ENCODE results near the gene PRSS23. TPM values are rescaled to one million over a fixed set of nuclear protein-coding genes. Genes with fewer than 3 reads are reported as not detected.

The PRSS23 gene
- total RNA-seq, 4 donors from 2014 or later, result 33.4 to 68.8 (median 46.4) TPM

- Histone ChIP-seq H3K4me3 (no peak overlapping the region), H3K27me3 (no peaks in the 10 kb centered on the region), H3K27ac (replicated peaks in 1 of 4) (no peak overlapping the region), H3K36me3 (no peaks in the 10 kb centered on the region), H3K9me3 (no peaks in the 10 kb centered on the region), H3K4me1 (no peaks in the 10 kb centered on the region)
- intact Hi-C loops (cut with DNase I), result no loop called here
- DNase-seq (ENCODE audit: extremely low spot score), result no peak
- no peak for TF ChIP-seq CTCF (IDR thresholded peaks at IDR 0.05)
- TF ChIP-seq POLR2A (IDR thresholded peaks at IDR 0.05; ENCODE audit: low read depth), result no peak
- TF ChIP-seq POLR2AphosphoS5 (IDR thresholded peaks at IDR 0.05), result no peak
- TF ChIP-seq EP300 (IDR thresholded peaks at IDR 0.05), result no peak
- 95% methylated on average over 4 of the region's 4 CpGs for WGBS
These were observed 17.6 kb upstream of the PRSS23 start for GRCh38 chr11:86782742-86783141.

- no peaks in the 10 kb centered on the region for H3K9me3 ChIP-seq
- intact Hi-C loops (cut with DNase I), result no loop called here
These were observed 16.7 kb upstream of the PRSS23 start for GRCh38 chr11:86783661-86784060.

GRCh38 chr11:86784241-86784681, 16.1 kb upstream of the PRSS23 start:
- TF ChIP-seq POLR2AphosphoS5 (IDR thresholded peaks at IDR 0.05), result no peak
- no peak for TF ChIP-seq CTCF (IDR thresholded peaks at IDR 0.05)
- TF ChIP-seq POLR2A (IDR thresholded peaks at IDR 0.05; ENCODE audit: low read depth), result no peak
- no peak for TF ChIP-seq EP300 (IDR thresholded peaks at IDR 0.05)
- Histone ChIP-seq H3K36me3 (no peaks in the 10 kb centered on the region), H3K4me3 (no peak overlapping the region), H3K4me1 (no peaks in the 10 kb centered on the region), H3K9me3 (no peaks in the 10 kb centered on the region), H3K27me3 (no peaks in the 10 kb centered on the region), H3K27ac (replicated peaks in 1 of 4) (no peak overlapping the region)
- 52% methylated on average over 2 of the region's 2 CpGs for WGBS
- DNase-seq (ENCODE audit: extremely low spot score), result no peak
- intact Hi-C loops (cut with DNase I), result no loop called here

More at GRCh38 chr11:86783661-86784060, 16.7 kb upstream of the PRSS23 start:
- H3K4me3 ChIP-seq, result no peak overlapping the region
- no peaks in the 10 kb centered on the region for H3K36me3 ChIP-seq
- no peak for DNase-seq (ENCODE audit: extremely low spot score)
- no peaks in the 10 kb centered on the region for H3K4me1 ChIP-seq
- TF ChIP-seq POLR2AphosphoS5 (IDR thresholded peaks at IDR 0.05) (no peak), POLR2A (IDR thresholded peaks at IDR 0.05; ENCODE audit: low read depth) (no peak), CTCF (IDR thresholded peaks at IDR 0.05) (no peak), EP300 (IDR thresholded peaks at IDR 0.05) (no peak)
- 45% methylated on average over 2 of the region's 2 CpGs for WGBS
- no peak overlapping the region for H3K27ac ChIP-seq (replicated peaks in 1 of 4)
- no peaks in the 10 kb centered on the region for H3K27me3 ChIP-seq

GRCh38 chr11:86785576-86785975, 14.8 kb upstream of the PRSS23 start:
- DNase-seq (ENCODE audit: extremely low spot score), result no peak
- Histone ChIP-seq H3K4me1 (no peaks in the 10 kb centered on the region), H3K27ac (replicated peaks in 1 of 4) (no peak overlapping the region), H3K9me3 (no peaks in the 10 kb centered on the region), H3K4me3 (no peak overlapping the region), H3K36me3 (no peaks in the 10 kb centered on the region), H3K27me3 (no peaks in the 10 kb centered on the region)
- TF ChIP-seq EP300 (IDR thresholded peaks at IDR 0.05), result no peak
- TF ChIP-seq POLR2AphosphoS5 (IDR thresholded peaks at IDR 0.05), result no peak
- no peak for TF ChIP-seq POLR2A (IDR thresholded peaks at IDR 0.05; ENCODE audit: low read depth)
- no peak for TF ChIP-seq CTCF (IDR thresholded peaks at IDR 0.05)
- intact Hi-C loops (cut with DNase I), result no loop called here
- 97% methylated on average over 3 of the region's 3 CpGs for WGBS

- TF ChIP-seq CTCF (IDR thresholded peaks at IDR 0.05), result no peak
- TF ChIP-seq POLR2AphosphoS5 (IDR thresholded peaks at IDR 0.05), result no peak
- no peak for TF ChIP-seq POLR2A (IDR thresholded peaks at IDR 0.05; ENCODE audit: low read depth)
- TF ChIP-seq EP300 (IDR thresholded peaks at IDR 0.05), result no peak
- Histone ChIP-seq H3K36me3 (no peaks in the 10 kb centered on the region), H3K4me3 (no peak overlapping the region), H3K9me3 (no peaks in the 10 kb centered on the region), H3K27ac (replicated peaks in 1 of 4) (no peak overlapping the region), H3K4me1 (peaks cover 6 to 13% (median 10%) of the 10 kb centered on the region in 4 donors), H3K27me3 (no peaks in the 10 kb centered on the region)
- WGBS, result 82% methylated on average over 2 of the region's 2 CpGs
- no peak for DNase-seq (ENCODE audit: extremely low spot score)
- intact Hi-C loops (cut with DNase I), result no loop called here
These were observed 13.3 kb upstream of the PRSS23 start for GRCh38 chr11:86787018-86787536.

All from esophagus muscularis mucosa (tissue), 4 donors.